PFSK-1 (cell line): ENCODE data around the gene TLE3.
A peak's percentile ranks its signal among the peaks of the same experiment; 100 is the strongest.

Source experiments
- FOXP2 ChIP-seq: optimal IDR thresholded peaks from 2 replicates; pipeline ENCODE3; 2011; ENCODE audit warnings: borderline replicate concordance, control low read depth, inconsistent platforms; ENCODE audit not compliant: insufficient read depth; ENCODE audit errors: extremely low read length, extremely low read depth
- POLR2AphosphoS5 ChIP-seq: IDR thresholded peaks from 2 replicates; pipeline ENCODE4 v1.6.1; 2012; ENCODE audit warnings: low read depth, mild to moderate bottlenecking, control low read depth, low read length, moderate library complexity
- REST ChIP-seq, 2 experiments: IDR thresholded peaks; 2 replicates each; pipeline versions ENCODE4 v1.6.1 to v1.8.0; 2011 to 2012; ENCODE audit warnings: low read depth in 2 of 2, low read length in 2 of 2, control low read depth in 1 of 2, inconsistent platforms in 1 of 2, mild to moderate bottlenecking in 1 of 2, moderate library complexity in 1 of 2; ENCODE audit not compliant: insufficient read depth in 1 of 2
- SIN3A ChIP-seq: IDR thresholded peaks from 2 replicates; pipeline ENCODE4 v1.6.1; 2012; ENCODE audit warnings: mild to moderate bottlenecking, low read length, moderate library complexity, borderline replicate concordance; ENCODE audit not compliant: insufficient read depth
- TAF1 ChIP-seq: IDR thresholded peaks from 2 replicates; pipeline ENCODE4 v1.6.1; 2012; ENCODE audit warnings: low read length, control low read depth, borderline replicate concordance; ENCODE audit not compliant: insufficient read depth

Gene TLE3

GRCh38 chr15:70048578-70049514, 48.9 kb downstream of the TLE3 start:
- TF ChIP-seq FOXP2 (no peak), REST (IDR thresholded peaks at IDR 0.05; ENCODE audit: insufficient read depth in 1 of 2, low read depth in 2 of 2, low read length in 2 of 2) (no peak), SIN3A (no peak), POLR2AphosphoS5 (no peak), TAF1 (no peak)

GRCh38 chr15:70048198-70048565, 49.5 kb downstream of the TLE3 start:
- no peak for TF ChIP-seq POLR2AphosphoS5
- no peak for TF ChIP-seq SIN3A
- no peak for TF ChIP-seq FOXP2
- TF ChIP-seq TAF1 = no peak
- TF ChIP-seq REST (IDR thresholded peaks at IDR 0.05; ENCODE audit: insufficient read depth in 1 of 2, low read depth in 2 of 2, low read length in 2 of 2) = no peak

GRCh38 chr15:70047386-70048197, 50.1 kb downstream of the TLE3 start:
- TF ChIP-seq TAF1 (no peak), SIN3A (no peak), POLR2AphosphoS5 (no peak), REST (IDR thresholded peaks at IDR 0.05; ENCODE audit: insufficient read depth in 1 of 2, low read depth in 2 of 2, low read length in 2 of 2) (no peak), FOXP2 (no peak)

- no peak for TF ChIP-seq FOXP2
- peak; percentile 51; the same call in 1 of the 2 replicates for TF ChIP-seq POLR2AphosphoS5
- TF ChIP-seq REST (IDR thresholded peaks at IDR 0.05; ENCODE audit: insufficient read depth in 1 of 2, low read depth in 2 of 2, low read length in 2 of 2) = no peak
- no peak for TF ChIP-seq SIN3A
- TF ChIP-seq TAF1 = no peak
These were observed 50.9 kb downstream of the TLE3 start for GRCh38 chr15:70046679-70047369.
